ENCODE data around the gene SHROOM2. TPM values are rescaled to one million over a fixed set of nuclear protein-coding genes. Genes with fewer than 3 reads are reported as not detected.

Gene SHROOM2
- total RNA-seq, result 1.3 and 1.5 TPM in 2 replicates

GRCh38 chrX:9785944-9786797 lies at the start of gene SHROOM2:
SHROOM2 (plus strand) TSS chrX:9786429; CDS start chrX:9786546, 117 bp downstream.

GRCh38 chrX:9765737-9766097 lies 20.5 kb upstream of the SHROOM2 start, which contains the start of gene GPR143:
GPR143 (minus strand) TSS chrX:9765847; CDS start chrX:9765817, 30 bp downstream.

GRCh38 chrX:9966775-9967408 lies 180.7 kb downstream of the SHROOM2 start, which contains the start of gene CLDN34:
CLDN34 (plus strand) TSS chrX:9967358; CDS start chrX:9967358, 0 bp downstream.

Small RNA genes within 50 kb of the gene (small RNA-seq; reads per million reads assigned to genes)
- not detected for gene RF00019

Other genes starting within 250 kb of the SHROOM2 start
- gene GPR143, start 20.6 kb upstream of the SHROOM2 start, total RNA-seq, result not detected in 2 replicates
- gene CLDN34, start 180.9 kb downstream of the SHROOM2 start, total RNA-seq, result not detected in 2 replicates

Data from hair follicle dermal papilla cell (primary cell).